Breast epithelium (tissue), 4 donors: ENCODE data around the gene BCAS3. TPM values are rescaled to one million over a fixed set of nuclear protein-coding genes. Genes with fewer than 3 reads are reported as not detected.

Source experiments
- DNase-seq, 2 donors: peaks; one replicate each; pipeline ENCODE4 v3.0.0-alpha.2; 2019; ENCODE audit warnings: low spot score in 2 of 2
- H3K27ac ChIP-seq, 2 donors: fragments of 200-600 bp; sonication (generic) in 1 of 2; one replicate each; pipeline ENCODE4 v1.5.1; 2016 to 2019; ENCODE audit warnings: mild to moderate bottlenecking in 1 of 2
- H3K27me3 ChIP-seq, 2 donors: fragments of 200-600 bp; sonication (generic) in 1 of 2; one replicate each; pipeline versions ENCODE4 v1.5.1 to v1.6.0; 2017 to 2019; ENCODE audit warnings: control low read depth in 1 of 2, mild to moderate bottlenecking in 1 of 2
- H3K36me3 ChIP-seq: fragments of 200-600 bp; one replicate; pipeline ENCODE4 v1.5.1; 2019
- H3K4me1 ChIP-seq, 2 donors: fragments of 200-600 bp; sonication (generic); one replicate each; pipeline ENCODE4 v1.5.1; 2016 to 2019; ENCODE audit warnings: control low read depth in 1 of 2
- H3K4me3 ChIP-seq, 3 donors: fragments of 200-600 bp; sonication (generic); 1 replicate in 2 of 3; 2 replicates in 1 of 3; pipeline ENCODE4 v1.5.1; 2016 to 2019; ENCODE audit warnings: mild to moderate bottlenecking in 3 of 3, moderate library complexity in 2 of 3
- H3K9me3 ChIP-seq, 2 donors: fragments of 200-600 bp; sonication (generic) in 1 of 2; one replicate each; pipeline ENCODE4 v1.5.1; 2016 to 2019; ENCODE audit warnings: control low read depth in 1 of 2
- POLR2A ChIP-seq: fragments of 450-650 bp; IDR thresholded peaks from one replicate; pipeline ENCODE4 v1.6.1; 2016; ENCODE audit warnings: antibody characterized with exemption, mild to moderate bottlenecking, moderate library complexity
- POLR2AphosphoS5 ChIP-seq, 3 donors: sonication (generic); formaldehyde crosslinking; IDR thresholded peaks; one replicate each; pipeline ENCODE4 v1.6.1; 2017; ENCODE audit warnings: antibody characterized with exemption in 3 of 3
- intact Hi-C: fragments of 100-400 bp; cut with DNase I; formaldehyde crosslinking; loops from one replicate; pipeline ENCODE4 v1.15.1; 2023; ENCODE audit warnings: low total_unique reads
- total RNA-seq, 3 donors: library from RNA; depleted of rRNA; stranded (reverse); fragments of >200 nt; gene quantifications; one replicate each; pipeline ENCODE4 v1.1.0, GENCODE V29; 2016
- TF ChIP-seq, protein P1 (sequence below), 3 donors: fragments of 450-650 bp; IDR thresholded peaks; one replicate each; pipeline ENCODE4 v1.5.1; 2016 to 2017; ENCODE audit warnings: antibody characterized with exemption in 3 of 3, mild to moderate bottlenecking in 3 of 3, moderate library complexity in 3 of 3

The BCAS3 gene
- total RNA-seq, 3 donors from 2014 or later, result 30.8 to 47.9 (median 31.2) TPM

DNA sequence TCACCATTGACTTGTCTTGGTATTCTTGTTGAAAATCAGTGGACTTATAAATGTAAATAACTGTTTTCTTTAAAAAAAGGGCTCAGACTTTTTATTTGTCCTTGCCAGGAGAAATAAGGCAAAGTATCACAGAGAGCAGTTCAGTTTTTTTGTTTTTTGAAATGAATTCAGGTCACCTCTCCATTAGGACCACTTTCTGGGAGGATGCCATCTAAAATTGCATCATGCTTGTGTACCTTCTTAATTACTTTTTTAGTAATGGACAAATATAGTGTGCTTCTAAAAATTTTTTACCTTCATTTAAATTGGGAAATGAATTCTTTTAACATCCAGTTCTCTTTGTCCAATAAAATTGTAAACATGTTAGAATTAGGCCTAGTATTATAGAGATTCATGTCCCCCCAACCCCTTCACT lies 210.0 kb downstream of the BCAS3 start:
- intact Hi-C loops, result no loop called here
- Histone ChIP-seq H3K4me1 (no peaks in the 10 kb centered on the region), H3K27ac (no peak overlapping the region), H3K27me3 (no peaks in the 10 kb centered on the region), H3K36me3 (no peaks in the 10 kb centered on the region), H3K9me3 (no peaks in the 10 kb centered on the region), H3K4me3 (no peak overlapping the region)
- no peak for DNase-seq
- TF ChIP-seq, protein P1, sequence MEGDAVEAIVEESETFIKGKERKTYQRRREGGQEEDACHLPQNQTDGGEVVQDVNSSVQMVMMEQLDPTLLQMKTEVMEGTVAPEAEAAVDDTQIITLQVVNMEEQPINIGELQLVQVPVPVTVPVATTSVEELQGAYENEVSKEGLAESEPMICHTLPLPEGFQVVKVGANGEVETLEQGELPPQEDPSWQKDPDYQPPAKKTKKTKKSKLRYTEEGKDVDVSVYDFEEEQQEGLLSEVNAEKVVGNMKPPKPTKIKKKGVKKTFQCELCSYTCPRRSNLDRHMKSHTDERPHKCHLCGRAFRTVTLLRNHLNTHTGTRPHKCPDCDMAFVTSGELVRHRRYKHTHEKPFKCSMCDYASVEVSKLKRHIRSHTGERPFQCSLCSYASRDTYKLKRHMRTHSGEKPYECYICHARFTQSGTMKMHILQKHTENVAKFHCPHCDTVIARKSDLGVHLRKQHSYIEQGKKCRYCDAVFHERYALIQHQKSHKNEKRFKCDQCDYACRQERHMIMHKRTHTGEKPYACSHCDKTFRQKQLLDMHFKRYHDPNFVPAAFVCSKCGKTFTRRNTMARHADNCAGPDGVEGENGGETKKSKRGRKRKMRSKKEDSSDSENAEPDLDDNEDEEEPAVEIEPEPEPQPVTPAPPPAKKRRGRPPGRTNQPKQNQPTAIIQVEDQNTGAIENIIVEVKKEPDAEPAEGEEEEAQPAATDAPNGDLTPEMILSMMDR (IDR thresholded peaks at IDR 0.05), result no peak
- TF ChIP-seq POLR2A (no peak), POLR2AphosphoS5 (IDR thresholded peaks at IDR 0.05) (no peak)

- Histone ChIP-seq H3K9me3 (peaks cover 0 to 5% of the 10 kb centered on the region in 2 donors), H3K27ac (no peak overlapping the region), H3K27me3 (no peaks in the 10 kb centered on the region), H3K4me3 (no peak overlapping the region), H3K36me3 (no peaks in the 10 kb centered on the region), H3K4me1 (no peaks in the 10 kb centered on the region)
- no peak for DNase-seq
- no peak for TF ChIP-seq POLR2AphosphoS5 (IDR thresholded peaks at IDR 0.05)
- TF ChIP-seq, protein P1 (IDR thresholded peaks at IDR 0.05), result no peak
- TF ChIP-seq POLR2A, result no peak
- intact Hi-C loops, result no loop called here
Observed at GRCh38 chr17:60888812-60889709, 211.4 kb downstream of the BCAS3 start.

DNA sequence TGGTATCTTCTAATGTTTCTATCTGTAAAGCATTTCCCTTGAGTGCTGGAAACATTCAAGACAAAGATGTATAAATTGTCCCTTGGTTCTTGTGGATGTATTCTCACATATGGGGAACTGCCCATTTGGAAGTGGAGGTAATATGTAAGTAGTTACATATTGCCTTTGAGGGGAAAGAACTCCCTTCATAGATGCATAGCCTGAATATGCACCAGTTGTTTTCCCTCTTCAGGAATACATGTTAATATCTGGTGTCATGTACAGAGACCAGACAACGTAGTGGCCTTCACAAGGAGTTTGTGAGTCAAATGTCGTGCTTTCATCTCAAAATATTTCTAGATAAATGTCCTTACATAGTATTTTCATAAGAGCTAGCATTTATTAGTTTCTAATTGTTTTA lies 213.5 kb downstream of the BCAS3 start:
- intact Hi-C loops, result no loop called here
- TF ChIP-seq, protein P1 (IDR thresholded peaks at IDR 0.05), result no peak
- no peak for TF ChIP-seq POLR2AphosphoS5 (IDR thresholded peaks at IDR 0.05)
- TF ChIP-seq POLR2A, result no peak
- Histone ChIP-seq H3K36me3 (no peaks in the 10 kb centered on the region), H3K27ac (no peak overlapping the region), H3K9me3 (peaks cover 5 to 7% of the 10 kb centered on the region in 2 donors), H3K4me1 (no peaks in the 10 kb centered on the region), H3K4me3 (no peak overlapping the region), H3K27me3 (no peaks in the 10 kb centered on the region)
- no peak for DNase-seq

- no peaks in the 10 kb centered on the region for H3K27me3 ChIP-seq
- DNase-seq, result no peak
- TF ChIP-seq, protein P1 (IDR thresholded peaks at IDR 0.05), result no peak
- no peak for TF ChIP-seq POLR2A
- no peak overlapping the region for H3K4me3 ChIP-seq
- H3K9me3 ChIP-seq, result peaks cover 17 to 24% of the 10 kb centered on the region in 2 donors
- intact Hi-C loops, result no loop called here
- no peaks in the 10 kb centered on the region for H3K4me1 ChIP-seq
- H3K36me3 ChIP-seq, result no peaks in the 10 kb centered on the region
- no peak overlapping the region for H3K27ac ChIP-seq
Observed at GRCh38 chr17:60893475-60893874, 215.8 kb downstream of the BCAS3 start.

DNA sequence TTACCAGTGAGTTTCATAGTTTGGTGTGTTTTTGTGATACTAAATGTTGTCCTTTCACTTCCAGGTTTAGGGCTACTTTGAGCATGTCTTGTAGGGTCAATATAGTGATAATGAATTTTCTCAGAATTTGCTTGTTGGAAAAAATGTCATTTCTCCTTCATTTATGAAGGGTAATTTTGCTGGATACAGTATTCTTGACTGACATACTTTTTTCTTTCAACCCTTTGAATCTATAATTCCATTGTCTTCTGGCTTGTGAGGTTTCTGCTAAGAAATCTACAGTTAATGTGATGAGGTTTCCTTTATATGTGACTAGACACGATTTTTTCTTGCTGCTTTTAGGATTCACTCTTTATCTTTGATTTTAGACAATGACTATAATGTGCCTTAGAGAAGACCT lies 219.3 kb downstream of the BCAS3 start:
- Histone ChIP-seq H3K4me3 (no peak overlapping the region), H3K27me3 (no peaks in the 10 kb centered on the region), H3K36me3 (no peaks in the 10 kb centered on the region), H3K27ac (no peak overlapping the region), H3K9me3 (peaks cover 17 to 24% of the 10 kb centered on the region in 2 donors), H3K4me1 (no peaks in the 10 kb centered on the region)
- no peak for TF ChIP-seq POLR2AphosphoS5 (IDR thresholded peaks at IDR 0.05)
- TF ChIP-seq, protein P1 (IDR thresholded peaks at IDR 0.05), result no peak
- TF ChIP-seq POLR2A, result no peak
- no peak for DNase-seq
- intact Hi-C loops, result no loop called here
